ENCODE data around the gene MSRB3.

Gene MSRB3

GRCh38 chr12:65327207-65328076 lies 49.0 kb downstream of the MSRB3 start:
- no peak for DNase-seq

- DNase-seq, result no peak
Observed at GRCh38 chr12:65329721-65330120, 51.2 kb downstream of the MSRB3 start.

- DNase-seq, result no peak
Observed at GRCh38 chr12:65330331-65330730, 51.8 kb downstream of the MSRB3 start.

- DNase-seq, result no peak
Observed at GRCh38 chr12:65331456-65331855, 53.0 kb downstream of the MSRB3 start.

GRCh38 chr12:65333649-65334048 lies 55.2 kb downstream of the MSRB3 start:
- DNase-seq, result no peak

GRCh38 chr12:65334521-65334920 lies 56.0 kb downstream of the MSRB3 start:
- DNase-seq, result no peak

GRCh38 chr12:65335021-65335714 lies 56.7 kb downstream of the MSRB3 start:
- no peak for DNase-seq

GRCh38 chr12:65335981-65336380 lies 57.5 kb downstream of the MSRB3 start:
- DNase-seq, result no peak

- DNase-seq, result no peak
Observed at GRCh38 chr12:65339161-65339560, 60.7 kb downstream of the MSRB3 start.

GRCh38 chr12:65343230-65343629 lies 64.7 kb downstream of the MSRB3 start:
- DNase-seq, result no peak

GRCh38 chr12:65343801-65344200 lies 65.3 kb downstream of the MSRB3 start:
- no peak for DNase-seq

- DNase-seq, result no peak
Observed at GRCh38 chr12:65355461-65355860, 77.0 kb downstream of the MSRB3 start.

GRCh38 chr12:65362234-65363031 lies 84.0 kb downstream of the MSRB3 start:
- DNase-seq, result no peak

- no peak for DNase-seq
Observed at GRCh38 chr12:65364046-65364445, 85.6 kb downstream of the MSRB3 start.

GRCh38 chr12:65367396-65367795 lies 88.9 kb downstream of the MSRB3 start:
- no peak for DNase-seq

GRCh38 chr12:65368055-65368454 lies 89.6 kb downstream of the MSRB3 start:
- no peak for DNase-seq

- DNase-seq, result no peak
Observed at GRCh38 chr12:65372574-65372973, 94.1 kb downstream of the MSRB3 start.

GRCh38 chr12:65384240-65384639 lies 105.8 kb downstream of the MSRB3 start:
- DNase-seq, result no peak

- DNase-seq, result no peak
Observed at GRCh38 chr12:65387396-65387795, 108.9 kb downstream of the MSRB3 start.

GRCh38 chr12:65389436-65389835 lies 111.0 kb downstream of the MSRB3 start:
- no peak for DNase-seq

- DNase-seq, result no peak
Observed at GRCh38 chr12:65391711-65392110, 113.2 kb downstream of the MSRB3 start.

- DNase-seq, result no peak
Observed at GRCh38 chr12:65392491-65392890, 114.0 kb downstream of the MSRB3 start.

- DNase-seq, result no peak
Observed at GRCh38 chr12:65403188-65403587, 124.7 kb downstream of the MSRB3 start.
